Activated naive CD8-positive, alpha-beta T cell treated with anti-CD3 and anti-CD28 coated beads, Interleukin-2, amount 10 ng/mL, durations not matched to agents 7 days and 5 days (primary cell): Measurements from ENCODE around the gene ATP5F1D. TPM values are rescaled to one million over a fixed set of nuclear protein-coding genes. Genes with fewer than 3 reads are reported as not detected.
"Not testable (repeated sequence)": the region's sequence is repeated elsewhere in the genome, so short reads cannot be mapped to it uniquely, and the experiment has no call there.

Source experiments
- ATAC-seq: fragments of 150-1000 bp; cut with Tn5 transposase; one replicate; pipeline ENCODE4 v1.10.0; 2021; ENCODE audit warnings: low read depth, moderate library complexity
- POLR2A ChIA-PET: fragments of 350-600 bp; sonication (Branson Sonifier 250); formaldehyde crosslinking; loops from one replicate; lab custom pipeline; 2021; ENCODE audit warnings: antibody characterized with exemption; lab: Charles Lee
- DNase-seq: peaks from one replicate; pipeline ENCODE4 v3.0.0; 2021
- H3K27ac Mint-ChIP-seq: one replicate; pipeline ENCODE4 v1.8.0; 2022; ENCODE audit warnings: mild to moderate bottlenecking, mixed read lengths
- H3K27me3 Mint-ChIP-seq: one replicate; pipeline ENCODE4 v1.8.0; 2022; ENCODE audit warnings: mild to moderate bottlenecking, moderate library complexity, mixed read lengths
- H3K36me3 Mint-ChIP-seq: one replicate; pipeline ENCODE4 v1.8.0; 2021; ENCODE audit warnings: mild to moderate bottlenecking, mixed read lengths
- H3K4me1 Mint-ChIP-seq: one replicate; pipeline ENCODE4 v1.8.0; 2021; ENCODE audit warnings: mixed read lengths
- H3K4me3 Mint-ChIP-seq: one replicate; pipeline ENCODE4 v1.8.0; 2022; ENCODE audit warnings: mild to moderate bottlenecking, moderate library complexity, mixed read lengths
- H3K9me3 Mint-ChIP-seq: one replicate; pipeline ENCODE4 v1.8.0; 2021; ENCODE audit warnings: mixed read lengths
- total RNA-seq, 2 experiments: library from RNA; stranded (reverse); gene quantifications; one replicate each; pipeline ENCODE4 v1.2.3, GENCODE V29; 2021

Gene ATP5F1D
- total RNA-seq, 2 experiments from 2014 or later, result 157 to 161 TPM

DNA sequence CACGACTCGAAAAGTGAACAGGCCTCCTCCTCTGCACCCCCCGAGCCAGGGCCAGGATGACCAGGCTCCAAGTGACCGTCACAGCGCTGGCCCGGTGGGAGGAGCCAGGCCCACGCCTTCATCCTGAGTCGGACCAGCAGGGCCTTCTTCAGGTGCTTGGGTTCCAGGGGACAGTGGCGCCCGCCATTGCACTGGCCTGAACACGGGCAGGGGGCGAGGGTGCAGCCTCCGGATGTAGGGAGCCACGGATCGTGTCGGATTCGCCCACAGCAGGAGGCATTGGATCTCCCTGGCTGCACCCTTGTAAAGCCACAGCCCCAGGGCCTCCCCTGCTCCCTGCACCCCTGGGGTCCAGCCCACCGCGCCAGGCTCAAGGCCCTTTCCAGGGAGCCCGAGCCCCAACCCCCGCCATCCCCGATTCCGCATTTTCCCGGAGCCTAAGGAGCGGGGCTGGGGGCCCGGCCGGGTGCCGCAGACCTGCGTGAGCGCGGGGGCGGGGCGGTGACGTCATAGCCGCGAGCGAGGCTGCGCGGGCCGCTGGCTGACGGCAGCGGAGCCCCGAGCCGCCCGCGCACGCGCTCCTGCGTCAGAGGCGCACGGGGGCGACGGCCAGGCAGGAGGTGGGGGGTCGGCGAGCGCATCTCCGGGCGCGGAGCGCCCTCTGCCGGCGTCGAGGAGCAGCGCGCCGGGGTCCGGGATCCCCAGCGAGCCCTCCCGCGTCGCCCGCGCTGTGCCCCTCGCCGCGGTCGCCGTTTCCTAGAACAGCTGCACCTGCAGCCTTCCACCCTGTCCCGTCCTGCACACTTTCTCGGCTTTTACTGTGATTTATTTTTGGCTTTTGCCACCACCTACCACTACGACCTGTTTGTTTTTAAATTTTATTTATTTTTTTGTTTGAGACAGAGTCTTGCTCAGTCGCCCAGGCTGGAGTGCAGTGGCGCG, 1.5 kb upstream of the ATP5F1D start:
- Mint-ChIP-seq H3K4me1 (peaks cover 24% of the 10 kb centered on the region), H3K27me3 (peaks cover 18% of the 10 kb centered on the region), H3K4me3 (peak overlapping the region; percentile 64), H3K9me3 (no peaks in the 10 kb centered on the region), H3K36me3 (no peaks in the 10 kb centered on the region), H3K27ac (peak overlapping the region; percentile 34)
- ATAC-seq, result peak; percentile 50
- POLR2A ChIA-PET, result interaction anchor here (1.6 to 7.7 kb wide), 2 partner anchors 26 to 27 kb away, joined by 3 to 385 read pairs; partner anchors contain the start of gene CIRBP
- DNase-seq, result peak; percentile 96

DNA sequence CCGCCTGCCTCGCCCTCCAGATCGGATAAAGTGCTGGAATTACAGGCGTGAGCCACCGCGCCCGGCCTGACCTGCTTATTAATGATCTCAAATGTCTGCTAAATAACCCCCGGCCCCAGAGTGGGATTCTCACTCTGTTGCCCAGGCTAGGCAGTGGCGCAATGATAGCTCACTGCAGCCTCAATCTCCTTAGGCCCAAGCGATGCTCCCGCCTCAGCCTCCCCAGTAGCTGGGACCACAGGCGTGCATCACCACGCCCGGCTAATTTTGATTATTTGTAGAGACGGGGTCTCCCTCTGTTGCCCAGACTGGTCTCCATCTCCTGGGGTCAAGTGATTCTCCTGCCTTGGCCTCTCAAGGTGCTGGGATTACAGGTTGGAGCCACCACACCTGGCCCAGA, 626 bp upstream of the ATP5F1D start:
- DNase-seq, result no peak
- Mint-ChIP-seq H3K27me3 (peaks cover 17% of the 10 kb centered on the region), H3K4me1 (peaks cover 24% of the 10 kb centered on the region), H3K36me3 (no peaks in the 10 kb centered on the region), H3K27ac (peak overlapping the region; percentile 93), H3K9me3 (no peaks in the 10 kb centered on the region), H3K4me3 (peak overlapping the region; percentile 85)
- ATAC-seq, result no peak
- POLR2A ChIA-PET, result interaction anchor here (0.5 to 7.7 kb wide), 6 partner anchors 12 to 575 kb away, joined by 3 to 385 read pairs (median 4); partner anchors contain the start of genes CIRBP and FAM174C

DNA sequence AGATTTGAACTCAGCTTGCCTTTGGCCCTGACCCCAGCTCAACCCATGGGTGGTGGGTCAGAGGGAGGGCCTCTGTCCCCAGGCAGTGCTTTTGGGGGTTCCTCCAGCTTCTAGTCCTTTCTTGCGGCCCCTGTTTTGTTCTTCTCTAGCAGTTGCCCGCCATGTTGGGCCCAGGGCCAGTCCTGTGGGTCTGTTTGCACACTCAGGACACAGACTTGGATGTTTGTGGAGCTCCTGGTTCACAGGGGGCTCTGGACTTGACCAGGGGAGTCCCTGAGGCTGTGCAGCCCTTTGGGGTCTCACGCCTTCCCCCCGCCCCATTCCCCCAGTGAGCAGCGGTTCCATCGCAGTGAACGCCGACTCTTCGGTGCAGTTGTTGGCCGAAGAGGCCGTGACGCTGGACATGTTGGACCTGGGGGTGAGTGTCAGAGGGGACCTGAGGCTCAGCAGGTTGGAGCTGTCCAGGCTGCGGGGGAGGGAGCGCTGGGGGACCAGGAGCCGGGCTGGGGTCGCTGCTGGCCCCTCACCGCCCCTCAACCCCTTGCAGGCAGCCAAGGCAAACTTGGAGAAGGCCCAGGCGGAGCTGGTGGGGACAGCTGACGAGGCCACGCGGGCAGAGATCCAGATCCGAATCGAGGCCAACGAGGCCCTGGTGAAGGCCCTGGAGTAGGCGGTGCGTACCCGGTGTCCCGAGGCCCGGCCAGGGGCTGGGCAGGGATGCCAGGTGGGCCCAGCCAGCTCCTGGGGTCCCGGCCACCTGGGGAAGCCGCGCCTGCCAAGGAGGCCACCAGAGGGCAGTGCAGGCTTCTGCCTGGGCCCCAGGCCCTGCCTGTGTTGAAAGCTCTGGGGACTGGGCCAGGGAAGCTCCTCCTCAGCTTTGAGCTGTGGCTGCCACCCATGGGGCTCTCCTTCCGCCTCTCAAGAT, 2.5 kb downstream of the ATP5F1D start:
- H3K4me1 Mint-ChIP-seq, result peaks cover 17% of the 10 kb centered on the region
- no peaks in the 10 kb centered on the region for H3K9me3 Mint-ChIP-seq
- POLR2A ChIA-PET, result interaction anchor here (0.5 to 7.7 kb wide), 10 partner anchors 9 to 217 kb away, joined by 3 to 385 read pairs (median 6); partner anchors contain the start of genes CIRBP, FAM174C and POLR2E
- peak overlapping the region; percentile 71 for H3K4me3 Mint-ChIP-seq
- peaks cover 5% of the 10 kb centered on the region for H3K27me3 Mint-ChIP-seq
- H3K36me3 Mint-ChIP-seq, result no peaks in the 10 kb centered on the region
- DNase-seq (peak; percentile 92), ATAC-seq (peak; percentile 38)
- peak overlapping the region; percentile 83 for H3K27ac Mint-ChIP-seq

DNA sequence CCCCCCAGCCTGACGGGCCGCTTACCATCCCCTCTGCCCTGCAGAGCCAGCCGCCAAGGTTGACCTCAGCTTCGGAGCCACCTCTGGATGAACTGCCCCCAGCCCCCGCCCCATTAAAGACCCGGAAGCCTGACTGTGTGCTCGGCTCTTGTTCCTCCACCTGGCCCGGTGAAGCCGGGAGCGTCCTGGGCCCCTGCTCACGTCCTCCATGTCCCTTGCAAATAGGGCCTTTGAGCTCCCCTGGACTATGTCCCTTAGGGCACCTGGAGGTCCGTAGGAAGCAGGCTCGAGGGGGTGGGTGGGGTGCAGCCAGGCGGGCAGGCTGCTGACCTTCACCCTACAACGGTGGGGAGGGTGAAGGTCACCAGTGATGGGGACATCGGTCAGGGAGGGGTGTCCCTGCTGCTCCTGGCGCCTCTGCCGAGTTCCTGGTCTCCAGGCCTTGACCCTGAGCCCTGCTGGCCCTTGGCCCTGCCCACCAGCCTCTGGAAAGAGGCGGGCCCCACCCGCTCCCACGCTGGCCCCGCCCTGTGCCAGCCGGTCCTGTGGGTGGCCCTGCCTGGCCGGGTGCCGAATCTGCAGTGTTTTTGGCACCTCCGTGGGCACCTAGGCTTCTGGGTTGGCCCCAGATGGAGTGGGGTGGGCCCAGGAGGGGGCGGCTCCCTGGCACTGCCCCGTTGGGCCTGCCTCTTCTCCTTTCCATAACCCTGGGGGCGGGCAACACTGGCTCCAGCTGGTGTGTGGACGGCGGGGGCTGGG, 3.3 kb downstream of the ATP5F1D start:
- no peaks in the 10 kb centered on the region for H3K27me3 Mint-ChIP-seq
- peaks cover 15% of the 10 kb centered on the region for H3K4me1 Mint-ChIP-seq
- no peaks in the 10 kb centered on the region for H3K36me3 Mint-ChIP-seq
- H3K4me3 Mint-ChIP-seq, result peak overlapping the region; percentile 71
- POLR2A ChIA-PET, result interaction anchor here (0.5 to 7.7 kb wide), 11 partner anchors 8 to 218 kb away, joined by 3 to 385 read pairs (median 4); partner anchors contain the start of genes CIRBP, FAM174C and POLR2E
- H3K27ac Mint-ChIP-seq, result peak overlapping the region; percentile 83
- no peaks in the 10 kb centered on the region for H3K9me3 Mint-ChIP-seq
- no peak for ATAC-seq
- DNase-seq, result no peak

DNA sequence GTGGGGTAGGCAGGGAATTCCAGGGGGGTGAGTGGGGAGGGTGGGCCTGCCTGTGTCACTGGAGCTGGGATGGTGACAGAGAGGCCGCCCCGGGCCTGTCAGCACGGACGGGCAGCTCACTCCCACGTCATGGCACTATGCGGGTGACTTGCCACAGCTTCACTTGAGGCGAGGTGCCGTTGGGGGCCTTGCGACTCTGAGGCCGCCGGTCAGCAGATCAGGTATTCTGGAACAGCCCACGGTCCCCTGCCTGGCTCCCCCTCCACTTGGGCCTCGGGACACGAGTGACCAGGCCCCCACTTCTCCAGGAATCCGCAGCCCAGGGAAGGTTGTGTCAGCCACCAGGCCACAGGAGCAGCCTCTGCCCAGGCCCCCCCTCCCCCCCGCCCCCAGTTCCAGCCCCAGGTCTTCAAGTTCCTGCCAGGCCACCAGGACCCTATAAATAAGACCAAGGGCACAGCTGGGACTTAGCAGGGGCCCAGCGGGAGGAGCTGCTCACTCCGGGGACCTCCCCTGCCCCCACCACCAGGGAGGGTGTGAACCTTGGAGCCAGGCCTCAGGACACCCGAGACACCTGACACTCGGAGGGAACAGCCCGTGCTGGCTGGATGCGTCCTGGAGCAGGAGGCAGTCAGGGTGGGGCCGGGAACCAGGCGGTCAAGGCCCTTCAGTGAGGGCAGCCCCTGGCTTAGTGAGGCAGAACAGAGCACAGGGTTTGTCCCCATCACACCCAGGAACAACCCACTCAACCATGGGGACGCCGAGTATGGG, 4.1 kb downstream of the ATP5F1D start:
- Mint-ChIP-seq H3K4me3 (no peak overlapping the region), H3K27me3 (no peaks in the 10 kb centered on the region), H3K4me1 (peaks cover 15% of the 10 kb centered on the region), H3K27ac (no peak overlapping the region), H3K9me3 (no peaks in the 10 kb centered on the region), H3K36me3 (no peaks in the 10 kb centered on the region)
- ATAC-seq (no peak), DNase-seq (no peak)
- POLR2A ChIA-PET, result interaction anchor here (7.7 kb wide), 1 partner anchor 21 kb away, joined by 385 read pairs; the partner anchor contains the start of gene CIRBP

DNA sequence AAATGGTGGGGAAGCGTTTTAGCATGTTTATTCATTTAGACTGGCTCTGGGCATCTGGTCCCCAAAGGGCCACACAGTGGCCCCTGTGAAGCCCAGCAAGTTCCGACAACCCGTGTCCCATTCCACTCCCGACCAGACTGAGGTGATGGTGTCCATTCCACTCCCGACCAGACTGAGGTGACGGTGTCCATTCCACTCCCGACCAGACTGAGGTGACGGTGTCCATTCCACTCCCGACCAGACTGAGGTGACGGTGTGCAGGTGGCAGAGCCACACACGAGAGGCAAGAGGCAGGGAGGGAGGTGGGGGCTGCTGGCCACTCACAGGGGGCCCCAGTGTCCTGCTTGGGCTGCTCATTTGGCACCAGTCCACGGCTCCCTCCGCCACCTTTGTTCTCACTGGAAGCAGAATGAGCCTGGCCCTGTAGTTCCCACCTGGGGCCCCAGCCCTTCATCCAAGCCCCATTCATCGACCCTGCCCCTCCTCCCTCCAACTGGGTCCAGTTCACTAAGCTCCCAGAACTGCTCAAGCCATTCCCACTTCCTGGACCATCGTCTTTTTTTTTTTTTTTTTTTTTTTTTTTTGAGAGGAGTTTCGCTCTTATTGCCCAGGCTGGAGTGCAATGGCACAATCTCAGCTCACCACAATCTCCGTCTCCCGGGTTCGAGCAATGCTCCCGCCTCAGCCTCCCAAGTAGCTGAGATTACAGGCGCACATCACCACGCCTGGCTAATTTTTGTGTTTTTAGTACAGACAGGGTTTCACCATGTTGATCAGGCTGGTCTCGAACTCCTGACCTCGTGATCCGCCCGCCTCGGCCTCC, 4.9 kb downstream of the ATP5F1D start:
- ATAC-seq, H3K4me3 Mint-ChIP-seq, H3K27me3 Mint-ChIP-seq, H3K36me3 Mint-ChIP-seq, H3K9me3 Mint-ChIP-seq, DNase-seq: not testable (repeated sequence)
- POLR2A ChIA-PET, result interaction anchor here (0.6 to 7.7 kb wide), 4 partner anchors 15 to 180 kb away, joined by 3 to 385 read pairs (median 4); partner anchors contain the start of gene CIRBP
- H3K27ac Mint-ChIP-seq, result peak overlapping the region; percentile 25
- peaks cover 10% of the 10 kb centered on the region for H3K4me1 Mint-ChIP-seq

DNA sequence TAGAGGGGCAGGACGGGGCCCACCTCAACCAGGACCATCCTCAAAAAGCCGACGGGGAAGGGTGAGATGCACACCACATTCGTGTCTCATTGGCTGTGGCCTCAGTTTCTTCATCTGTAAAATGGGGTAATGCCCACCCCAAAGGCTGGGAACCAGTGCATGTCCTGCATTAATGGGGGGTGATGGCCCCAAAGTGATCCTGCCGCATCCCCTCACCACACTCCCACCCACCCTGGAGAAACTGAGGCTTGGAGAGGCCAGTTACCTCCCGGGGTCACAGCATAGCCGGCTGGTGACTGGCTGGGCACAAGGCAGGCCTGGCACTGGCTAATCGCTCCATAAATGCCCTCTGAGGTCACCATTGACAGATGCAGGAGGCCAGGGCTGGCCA, 6.2 kb downstream of the ATP5F1D start:
- Mint-ChIP-seq H3K9me3 (no peaks in the 10 kb centered on the region), H3K36me3 (peaks cover 8% of the 10 kb centered on the region)
- POLR2A ChIA-PET, result interaction anchor here (1.5 to 7.7 kb wide), 2 partner anchors 14 to 19 kb away, joined by 3 to 385 read pairs; partner anchors contain the start of gene CIRBP

DNA sequence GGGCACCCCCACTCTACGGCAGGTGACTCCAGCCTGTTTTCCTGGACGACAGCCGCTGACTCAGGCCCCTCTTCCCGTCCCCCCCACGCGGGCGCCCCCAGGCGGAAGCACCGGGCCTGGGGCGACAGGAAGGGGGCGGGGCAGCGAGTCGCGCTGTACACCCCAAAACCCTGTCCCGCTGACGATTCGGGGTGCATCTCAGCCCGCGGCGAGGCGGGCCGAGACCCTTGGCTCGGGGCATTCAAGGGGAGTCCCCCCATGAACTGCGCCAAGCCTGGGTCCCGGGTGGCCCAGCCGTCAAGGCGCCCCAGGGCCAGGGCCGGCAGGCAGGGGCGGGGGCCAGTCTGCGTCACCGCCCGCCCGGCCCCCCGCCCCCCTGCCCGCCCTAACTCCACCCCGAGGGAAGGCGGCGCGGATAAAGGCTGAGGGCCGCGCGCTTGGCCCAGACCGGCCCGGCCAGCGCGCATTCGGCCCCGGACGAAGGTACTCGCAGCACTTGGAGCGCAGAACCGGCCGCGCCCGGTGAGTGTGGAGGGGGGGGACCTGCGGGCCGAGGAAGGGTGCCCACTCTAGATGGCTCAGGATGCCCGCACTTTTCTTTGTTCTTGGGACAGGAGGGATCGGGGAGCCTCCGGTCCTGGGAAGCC, 6.7 kb downstream of the ATP5F1D start, which contains the start of gene MIDN:
TSS of gene MIDN (plus strand) at position 445 of the 647 bp plus-strand sequence. CDS start 1,714 bp downstream, outside the sequence.
- Mint-ChIP-seq H3K27ac (peak within 1 kb of the TSS; percentile 85), H3K4me1 (peaks cover 6% of the 10 kb centered on the region), H3K36me3 (peaks cover 8% of the 10 kb centered on the region), H3K9me3 (no peaks in the 10 kb centered on the region), H3K4me3 (peak within 1 kb of the TSS; percentile 81), H3K27me3 (no peaks in the 10 kb centered on the region)
- peak; percentile 4 for ATAC-seq
- peak; percentile 89 for DNase-seq
- POLR2A ChIA-PET, result interaction anchor here (0.9 to 1.5 kb wide), 4 partner anchors 11 to 21 kb away, joined by 3 to 13 read pairs (median 8); partner anchors contain the start of gene CIRBP

More for the DNA sequence above, 6.2 kb downstream of the ATP5F1D start:
- H3K27ac Mint-ChIP-seq, result peak overlapping the region; percentile 63
- DNase-seq, result no peak
- no peak for ATAC-seq
- H3K4me3 Mint-ChIP-seq, result peak overlapping the region; percentile 5
- H3K4me1 Mint-ChIP-seq, result peaks cover 9% of the 10 kb centered on the region
- no peaks in the 10 kb centered on the region for H3K27me3 Mint-ChIP-seq

DNA sequence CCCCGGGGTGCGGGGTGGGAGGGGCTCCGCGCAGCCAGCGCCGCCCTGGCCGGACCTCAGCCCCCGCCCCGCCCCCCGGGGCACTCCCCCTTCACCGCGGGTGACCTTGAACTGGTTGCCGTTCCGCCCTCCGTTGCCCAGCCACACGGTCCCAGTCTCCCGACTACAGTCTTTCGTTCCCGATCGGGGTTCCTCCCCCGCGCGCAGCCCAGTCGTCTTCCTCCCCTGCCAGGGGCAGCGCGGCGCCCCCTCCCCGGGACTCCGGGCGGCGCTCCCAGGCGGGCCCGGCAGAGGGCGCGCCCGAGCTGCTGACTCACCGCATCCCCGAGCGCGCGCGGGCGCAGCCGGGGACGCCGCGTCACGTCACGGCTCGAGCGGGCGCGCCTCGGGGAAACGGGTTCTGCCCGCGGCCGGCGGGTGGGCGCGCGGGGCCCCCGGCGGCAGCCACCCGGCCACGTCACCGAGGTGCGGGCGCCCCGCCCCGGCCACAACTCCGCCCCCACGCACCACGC, 7.3 kb downstream of the ATP5F1D start:
- peak overlapping the region; percentile 85 for H3K27ac Mint-ChIP-seq
- peaks cover 7% of the 10 kb centered on the region for H3K4me1 Mint-ChIP-seq
- no peaks in the 10 kb centered on the region for H3K9me3 Mint-ChIP-seq
- no peaks in the 10 kb centered on the region for H3K27me3 Mint-ChIP-seq
- H3K36me3 Mint-ChIP-seq, result peaks cover 8% of the 10 kb centered on the region
- peak overlapping the region; percentile 81 for H3K4me3 Mint-ChIP-seq
- DNase-seq, result peak; percentile 95
- POLR2A ChIA-PET, result interaction anchor here (0.9 to 1.5 kb wide), 4 partner anchors 10 to 20 kb away, joined by 3 to 13 read pairs (median 8); partner anchors contain the start of gene CIRBP
- peak; percentile 8 for ATAC-seq
